ENCODE results near the gene ZNF593. TPM values are rescaled to one million over a fixed set of nuclear protein-coding genes. Genes with fewer than 3 reads are reported as not detected.

The ZNF593 gene
- total and polyA plus RNA-seq, 2 of the 13 experiments (the other 11 are each of a cell fraction or from before 2014, with no cell fraction given) = 37.3 to 55.8 TPM

- Histone ChIP-seq H4K20me1 (ENCODE audit: insufficient read depth, low read length) (no peaks in the 10 kb centered on the region), H3K4me3 (replicated peaks in 1 of 3; ENCODE audit: insufficient read depth in 1 of 3, low read depth in 2 of 3, low read length in 3 of 3) (no peak overlapping the region), H3K4me2 (ENCODE audit: low read depth, low read length) (no peak overlapping the region), H3K27me3 (ENCODE audit: control insufficient read depth in 1 of 2, insufficient read depth in 2 of 2, low read length in 2 of 2) (peaks cover 0 to 31% of the 10 kb centered on the region in 2 experiments; a peak in 2 of 5 replicates), H3K27ac (ENCODE audit: extremely low read length, insufficient read depth, low read length) (no peak overlapping the region), H2AFZ (ENCODE audit: low read length) (no peak overlapping the region), H3K36me3 (replicated peaks in 1 of 2; ENCODE audit: control insufficient read depth in 1 of 2, insufficient read depth in 2 of 2, low read length in 2 of 2) (no peaks in the 10 kb centered on the region), H3K79me2 (ENCODE audit: insufficient read depth, low read length) (no peaks in the 10 kb centered on the region), H3K4me1 (ENCODE audit: insufficient read depth, low read length) (no peaks in the 10 kb centered on the region), H3K9me3 (ENCODE audit: low read length) (no peaks in the 10 kb centered on the region), H3K9ac (ENCODE audit: insufficient read depth, low read depth, low read length) (no peak overlapping the region)
- TF ChIP-seq IRF9 (CRISPR knock-in tag; IDR thresholded peaks at IDR 0.05; ENCODE audit: borderline replicate concordance) (no peak), MAFK (conservative IDR thresholded peaks at IDR 0.05 in 1 of 2, IDR thresholded peaks at IDR 0.05 in 1 of 2; ENCODE audit: low read length in 2 of 2) (peak; percentile 21 to 31; a peak in 1 of 4 replicates)
- in situ Hi-C loops (cut with HindIII; ENCODE audit: extremely low pct_ligation_motif_present, low pct_unique_long_range_greater_than_20kb) (no loop called here), intact Hi-C loops (cut with micrococcal nuclease; ENCODE audit: unreplicated experiment) (no loop called here)
- POLR2A ChIA-PET = no interaction called here
- BruUV-seq (replicated peaks) = no TSS peak
- CTCF ChIA-PET (ENCODE audit: low intra/inter-chr PET ratio, low total read pairs) = no interaction called here
- DNase-seq (ENCODE audit: low spot score) = no peak
- no peak for FAIRE-seq
- no peak for ATAC-seq
- WGBS (ENCODE audit: low lambda C conversion rate) = 69% methylated on average over 3 of the region's 3 CpGs
Observed at GRCh38 chr1:26195805-26196204, 26.1 kb downstream of the ZNF593 start.

- intact Hi-C loops (cut with micrococcal nuclease; ENCODE audit: unreplicated experiment) (no loop called here), in situ Hi-C loops (cut with HindIII; ENCODE audit: extremely low pct_ligation_motif_present, low pct_unique_long_range_greater_than_20kb) (no loop called here)
- H3K9ac ChIP-seq (ENCODE audit: insufficient read depth, low read depth, low read length) = no peak overlapping the region
- POLR2A ChIA-PET = no interaction called here
- no peak for ATAC-seq
- no peak for DNase-seq (ENCODE audit: low spot score)
- no peak overlapping the region for H3K27ac ChIP-seq (ENCODE audit: extremely low read length, insufficient read depth, low read length)
- H3K79me2 ChIP-seq (ENCODE audit: insufficient read depth, low read length) = no peaks in the 10 kb centered on the region
- H2AFZ ChIP-seq (ENCODE audit: low read length) = no peak overlapping the region
- H3K27me3 ChIP-seq (ENCODE audit: control insufficient read depth in 1 of 2, insufficient read depth in 2 of 2, low read length in 2 of 2) = peaks cover 1 to 31% of the 10 kb centered on the region in 2 experiments; a peak in 2 of 5 replicates
- CTCF ChIA-PET (ENCODE audit: low intra/inter-chr PET ratio, low total read pairs) = no interaction called here
- H3K4me1 ChIP-seq (ENCODE audit: insufficient read depth, low read length) = no peaks in the 10 kb centered on the region
- no peak overlapping the region for H3K4me2 ChIP-seq (ENCODE audit: low read depth, low read length)
- WGBS (ENCODE audit: low lambda C conversion rate) = 0% methylated on average over 1 of the region's 3 CpGs
- TF ChIP-seq ZNF235 (CRISPR knock-in tag; IDR thresholded peaks at IDR 0.05; ENCODE audit: borderline replicate concordance) (no peak), MNT (IDR thresholded peaks at IDR 0.05) (peak; percentile 94)
- H4K20me1 ChIP-seq (ENCODE audit: insufficient read depth, low read length) = no peaks in the 10 kb centered on the region
- H3K4me3 ChIP-seq (replicated peaks in 1 of 3; ENCODE audit: insufficient read depth in 1 of 3, low read depth in 2 of 3, low read length in 3 of 3) = no peak overlapping the region
- no peak for FAIRE-seq
- no peaks in the 10 kb centered on the region for H3K36me3 ChIP-seq (replicated peaks in 1 of 2; ENCODE audit: control insufficient read depth in 1 of 2, insufficient read depth in 2 of 2, low read length in 2 of 2)
- no peaks in the 10 kb centered on the region for H3K9me3 ChIP-seq (ENCODE audit: low read length)
- no TSS peak for BruUV-seq (replicated peaks)
Observed at GRCh38 chr1:26197301-26197700, 27.6 kb downstream of the ZNF593 start.
